Neural cell (in vitro differentiated cells): Measurements from ENCODE around the gene CSMD2. TPM values are rescaled to one million over a fixed set of nuclear protein-coding genes. Genes with fewer than 3 reads are reported as not detected.

ENCODE experiments used
- H2AFZ ChIP-seq: fragments of 200-600, 300-800 bp; sonication (generic), shearing (Covaris generic); 2 replicates; pipeline ENCODE4 v1.6.0; 2014; ENCODE audit warnings: low read depth, mild to moderate bottlenecking, antibody characterized with exemption, low read length, moderate library complexity
- H3F3A ChIP-seq: fragments of 200-600 bp; shearing (Covaris generic); 2 replicates; pipeline ENCODE4 v1.6.1; 2016; ENCODE audit warnings: mild to moderate bottlenecking, moderate library complexity, mixed read lengths, antibody characterized with exemption, low read length; ENCODE audit not compliant: insufficient read depth, poor library complexity, severe bottlenecking
- H3K27ac ChIP-seq: fragments of 200-600, 300-800 bp; sonication (generic), shearing (Covaris generic); 2 replicates; pipeline ENCODE4 v1.5.1; 2014; ENCODE audit warnings: mild to moderate bottlenecking, low read length, moderate library complexity
- H3K27me3 ChIP-seq: fragments of 300-800, 200-600 bp; sonication (generic), shearing (Covaris generic); 2 replicates; pipeline ENCODE4 v1.6.0; 2014; ENCODE audit warnings: mild to moderate bottlenecking, low read depth, low read length, moderate library complexity; ENCODE audit not compliant: insufficient read depth
- H3K36me3 ChIP-seq: fragments of 300-800, 200-600 bp; sonication (generic), shearing (Covaris generic); 2 replicates; pipeline ENCODE4 v1.5.1; 2014; ENCODE audit warnings: mild to moderate bottlenecking, antibody characterized with exemption, low read length, moderate library complexity; ENCODE audit not compliant: insufficient read depth
- H3K4me2 ChIP-seq: fragments of 300-800, 200-600 bp; sonication (generic), shearing (Covaris generic); 2 replicates; pipeline ENCODE4 v1.6.0; 2014; ENCODE audit warnings: mild to moderate bottlenecking, low read length
- H3K4me3 ChIP-seq: fragments of 300-800, 200-600 bp; sonication (generic), shearing (Covaris generic); 2 replicates; pipeline ENCODE4 v1.5.1; 2014; ENCODE audit warnings: mild to moderate bottlenecking, low read length, moderate library complexity
- H3K79me2 ChIP-seq: fragments of 200-600 bp; shearing (Covaris generic); replicated peaks from 2 replicates; pipeline ENCODE4 v1.6.0; 2014; ENCODE audit warnings: mild to moderate bottlenecking, low read length, moderate library complexity; ENCODE audit not compliant: insufficient read depth
- H3K9ac ChIP-seq: fragments of 300-800, 200-600 bp; sonication (generic), shearing (Covaris generic); 2 replicates; pipeline ENCODE4 v1.6.1; 2016; ENCODE audit warnings: mild to moderate bottlenecking, low read length, mixed read lengths
- H3K9me2 ChIP-seq: fragments of 200-600 bp; shearing (Covaris generic); 2 replicates; pipeline ENCODE4 v1.6.1; 2016; ENCODE audit warnings: mild to moderate bottlenecking, low read length, mixed read lengths; ENCODE audit not compliant: insufficient read depth
- H3K9me3 ChIP-seq: fragments of 200-600, 300-800 bp; sonication (generic), shearing (Covaris generic); 2 replicates; pipeline ENCODE4 v1.6.1; 2016; ENCODE audit warnings: mild to moderate bottlenecking, mixed run types, low read length, moderate library complexity, mixed read lengths
- H4K20me1 ChIP-seq: fragments of 200-600 bp; shearing (Covaris generic); 2 replicates; pipeline ENCODE4 v1.6.1; 2016; ENCODE audit warnings: mild to moderate bottlenecking, mixed run types; ENCODE audit not compliant: insufficient read depth
- EP300 ChIP-seq: fragments of 450-650 bp; conservative IDR thresholded peaks from 2 replicates; pipeline ENCODE4 v1.6.1; 2014; ENCODE audit warnings: antibody characterized with exemption, mild to moderate bottlenecking, moderate library complexity; ENCODE audit not compliant: poor library complexity, severe bottlenecking
- EZH2 ChIP-seq: fragments of 200-600, 300-800 bp; shearing (Covaris generic), sonication (generic); IDR thresholded peaks from 2 replicates; pipeline ENCODE4 v1.6.1; 2014; ENCODE audit warnings: antibody characterized with exemption, low read length, borderline replicate concordance, mild to moderate bottlenecking; ENCODE audit not compliant: insufficient read depth, poor library complexity, severe bottlenecking
- MXI1 ChIP-seq: fragments of 450-650 bp; conservative IDR thresholded peaks from 2 replicates; pipeline ENCODE4 v1.6.1; 2014; ENCODE audit warnings: antibody characterized with exemption, mild to moderate bottlenecking; ENCODE audit not compliant: poor library complexity, severe bottlenecking
- POLR2AphosphoS5 ChIP-seq: IDR thresholded peaks from 2 replicates; pipeline ENCODE4 v1.6.1; 2012
- RAD21 ChIP-seq: fragments of 450-650 bp; conservative IDR thresholded peaks from 2 replicates; pipeline ENCODE4 v1.6.1; 2014; ENCODE audit warnings: antibody characterized with exemption, mild to moderate bottlenecking, moderate library complexity
- SMC3 ChIP-seq: fragments of 450-650 bp; conservative IDR thresholded peaks from 2 replicates; pipeline ENCODE4 v1.6.1; 2014; ENCODE audit warnings: antibody characterized with exemption, mild to moderate bottlenecking, moderate library complexity; ENCODE audit not compliant: poor library complexity
- TAF1 ChIP-seq: IDR thresholded peaks from 2 replicates; pipeline ENCODE4 v1.6.1; 2012; ENCODE audit warnings: low read depth
- polyA plus RNA-seq: library from polyadenylated mRNA; depleted of rRNA; stranded (reverse); fragments of >200 nt; gene quantifications from 2 replicates; pipeline ENCODE4 v1.2.3, GENCODE V29; 2014
- TF ChIP-seq, protein P1 (sequence below): IDR thresholded peaks from 2 replicates; pipeline ENCODE4 v1.6.1; 2012; ENCODE audit warnings: borderline replicate concordance
- TF ChIP-seq, protein P2 (sequence below): fragments of 450-650 bp; IDR thresholded peaks from 2 replicates; pipeline ENCODE4 v1.5.1; 2014; ENCODE audit warnings: antibody characterized with exemption, mild to moderate bottlenecking, moderate library complexity; ENCODE audit not compliant: poor library complexity, severe bottlenecking

CSMD2 gene
- polyA plus RNA-seq, 1 donor from 2014 or later, result 9.6 TPM

DNA sequence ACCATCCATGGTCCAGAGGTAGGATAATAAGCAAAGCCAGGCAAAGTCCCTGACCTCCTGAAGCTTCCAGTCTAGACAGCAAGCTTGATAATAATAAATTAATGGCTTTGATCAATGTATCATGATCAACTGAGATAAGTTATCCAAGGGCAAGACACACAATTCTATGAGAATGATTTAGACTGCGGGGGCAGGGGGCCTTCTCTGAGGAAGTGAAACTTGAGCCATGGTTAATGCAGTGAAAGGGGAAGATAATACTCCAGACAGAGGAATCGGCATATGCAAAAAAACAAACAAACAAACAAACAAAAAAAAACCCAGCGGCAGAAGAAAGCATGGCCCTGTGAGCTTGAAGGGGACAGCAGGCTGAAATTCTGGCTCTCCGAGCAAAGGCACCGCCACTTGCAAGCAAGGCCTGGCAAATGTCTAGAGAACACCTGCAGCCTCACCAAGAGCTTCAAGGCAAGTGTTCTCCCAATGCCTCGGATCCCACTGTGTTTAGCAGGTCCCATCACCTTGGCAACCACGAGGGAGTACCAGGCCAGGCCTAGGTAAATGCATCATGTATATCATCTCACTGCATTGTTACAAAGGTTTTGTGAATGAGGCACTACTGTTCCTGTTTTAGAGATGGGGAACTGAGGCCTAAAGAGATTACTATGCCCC lies 24.9 kb downstream of the CSMD2 start:
- Histone ChIP-seq H3K36me3 (no peaks in the 10 kb centered on the region), H4K20me1 (no peaks in the 10 kb centered on the region), H3F3A (no peaks in the 10 kb centered on the region), H3K9ac (no peak overlapping the region), H3K9me3 (no peaks in the 10 kb centered on the region), H3K4me2 (no peak overlapping the region), H3K27ac (no peak overlapping the region), H3K79me2 (no peaks in the 10 kb centered on the region), H3K4me3 (no peak overlapping the region), H3K9me2 (no peaks in the 10 kb centered on the region), H3K27me3 (no peaks in the 10 kb centered on the region), H2AFZ (no peak overlapping the region)
- no peak for TF ChIP-seq POLR2AphosphoS5
- TF ChIP-seq EP300, result no peak
- TF ChIP-seq, protein P1, sequence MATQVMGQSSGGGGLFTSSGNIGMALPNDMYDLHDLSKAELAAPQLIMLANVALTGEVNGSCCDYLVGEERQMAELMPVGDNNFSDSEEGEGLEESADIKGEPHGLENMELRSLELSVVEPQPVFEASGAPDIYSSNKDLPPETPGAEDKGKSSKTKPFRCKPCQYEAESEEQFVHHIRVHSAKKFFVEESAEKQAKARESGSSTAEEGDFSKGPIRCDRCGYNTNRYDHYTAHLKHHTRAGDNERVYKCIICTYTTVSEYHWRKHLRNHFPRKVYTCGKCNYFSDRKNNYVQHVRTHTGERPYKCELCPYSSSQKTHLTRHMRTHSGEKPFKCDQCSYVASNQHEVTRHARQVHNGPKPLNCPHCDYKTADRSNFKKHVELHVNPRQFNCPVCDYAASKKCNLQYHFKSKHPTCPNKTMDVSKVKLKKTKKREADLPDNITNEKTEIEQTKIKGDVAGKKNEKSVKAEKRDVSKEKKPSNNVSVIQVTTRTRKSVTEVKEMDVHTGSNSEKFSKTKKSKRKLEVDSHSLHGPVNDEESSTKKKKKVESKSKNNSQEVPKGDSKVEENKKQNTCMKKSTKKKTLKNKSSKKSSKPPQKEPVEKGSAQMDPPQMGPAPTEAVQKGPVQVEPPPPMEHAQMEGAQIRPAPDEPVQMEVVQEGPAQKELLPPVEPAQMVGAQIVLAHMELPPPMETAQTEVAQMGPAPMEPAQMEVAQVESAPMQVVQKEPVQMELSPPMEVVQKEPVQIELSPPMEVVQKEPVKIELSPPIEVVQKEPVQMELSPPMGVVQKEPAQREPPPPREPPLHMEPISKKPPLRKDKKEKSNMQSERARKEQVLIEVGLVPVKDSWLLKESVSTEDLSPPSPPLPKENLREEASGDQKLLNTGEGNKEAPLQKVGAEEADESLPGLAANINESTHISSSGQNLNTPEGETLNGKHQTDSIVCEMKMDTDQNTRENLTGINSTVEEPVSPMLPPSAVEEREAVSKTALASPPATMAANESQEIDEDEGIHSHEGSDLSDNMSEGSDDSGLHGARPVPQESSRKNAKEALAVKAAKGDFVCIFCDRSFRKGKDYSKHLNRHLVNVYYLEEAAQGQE, result no peak
- TF ChIP-seq EZH2, result no peak
- no peak for TF ChIP-seq MXI1

DNA sequence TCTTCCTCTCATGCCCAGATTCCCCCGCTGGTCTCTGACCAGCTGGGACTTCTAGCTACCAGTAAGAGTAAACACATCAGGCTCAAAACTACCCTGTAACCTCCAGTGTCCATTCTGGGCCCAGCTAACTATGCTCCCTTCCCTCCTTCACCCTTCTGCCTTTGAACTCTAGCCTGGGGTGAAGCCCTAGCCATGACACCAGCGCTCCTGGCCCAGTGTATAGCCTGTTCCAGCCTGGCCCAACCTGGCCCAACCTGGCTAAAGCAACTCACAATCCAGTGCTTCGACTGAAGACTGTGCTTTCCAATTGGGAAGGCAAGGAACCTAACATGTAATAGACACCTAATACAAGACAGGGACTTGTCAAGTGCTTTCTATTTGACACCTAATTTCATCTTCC lies 27.6 kb downstream of the CSMD2 start:
- H3K27ac ChIP-seq, result no peak overlapping the region
- H3K27me3 ChIP-seq, result no peaks in the 10 kb centered on the region
- H3K9ac ChIP-seq, result no peak overlapping the region
- no peak overlapping the region for H3K4me2 ChIP-seq
- H3F3A ChIP-seq, result no peaks in the 10 kb centered on the region
- no peak overlapping the region for H3K4me3 ChIP-seq
- no peaks in the 10 kb centered on the region for H3K79me2 ChIP-seq
- no peaks in the 10 kb centered on the region for H3K36me3 ChIP-seq
- no peaks in the 10 kb centered on the region for H3K9me2 ChIP-seq
- H4K20me1 ChIP-seq, result no peaks in the 10 kb centered on the region
- no peaks in the 10 kb centered on the region for H3K9me3 ChIP-seq
- TF ChIP-seq RAD21 (no peak), EZH2 (no peak), SMC3 (no peak), TAF1 (no peak), EP300 (no peak), POLR2AphosphoS5 (no peak), MXI1 (no peak)
- TF ChIP-seq, protein P2, sequence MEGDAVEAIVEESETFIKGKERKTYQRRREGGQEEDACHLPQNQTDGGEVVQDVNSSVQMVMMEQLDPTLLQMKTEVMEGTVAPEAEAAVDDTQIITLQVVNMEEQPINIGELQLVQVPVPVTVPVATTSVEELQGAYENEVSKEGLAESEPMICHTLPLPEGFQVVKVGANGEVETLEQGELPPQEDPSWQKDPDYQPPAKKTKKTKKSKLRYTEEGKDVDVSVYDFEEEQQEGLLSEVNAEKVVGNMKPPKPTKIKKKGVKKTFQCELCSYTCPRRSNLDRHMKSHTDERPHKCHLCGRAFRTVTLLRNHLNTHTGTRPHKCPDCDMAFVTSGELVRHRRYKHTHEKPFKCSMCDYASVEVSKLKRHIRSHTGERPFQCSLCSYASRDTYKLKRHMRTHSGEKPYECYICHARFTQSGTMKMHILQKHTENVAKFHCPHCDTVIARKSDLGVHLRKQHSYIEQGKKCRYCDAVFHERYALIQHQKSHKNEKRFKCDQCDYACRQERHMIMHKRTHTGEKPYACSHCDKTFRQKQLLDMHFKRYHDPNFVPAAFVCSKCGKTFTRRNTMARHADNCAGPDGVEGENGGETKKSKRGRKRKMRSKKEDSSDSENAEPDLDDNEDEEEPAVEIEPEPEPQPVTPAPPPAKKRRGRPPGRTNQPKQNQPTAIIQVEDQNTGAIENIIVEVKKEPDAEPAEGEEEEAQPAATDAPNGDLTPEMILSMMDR, result no peak
- TF ChIP-seq, protein P1, result no peak
- no peak overlapping the region for H2AFZ ChIP-seq
